ENCODE results near the gene ETFDH. TPM values are rescaled to one million over a fixed set of nuclear protein-coding genes. Genes with fewer than 3 reads are reported as not detected.
A peak's percentile ranks its signal among the peaks of the same experiment; 100 is the strongest.

Gene ETFDH
- total and polyA plus RNA-seq, 10 of the 15 experiments (the other 5 are each of a cell fraction or from before 2014, with no cell fraction given): 10.9 to 30.4 (median 20.6) TPM

DNA sequence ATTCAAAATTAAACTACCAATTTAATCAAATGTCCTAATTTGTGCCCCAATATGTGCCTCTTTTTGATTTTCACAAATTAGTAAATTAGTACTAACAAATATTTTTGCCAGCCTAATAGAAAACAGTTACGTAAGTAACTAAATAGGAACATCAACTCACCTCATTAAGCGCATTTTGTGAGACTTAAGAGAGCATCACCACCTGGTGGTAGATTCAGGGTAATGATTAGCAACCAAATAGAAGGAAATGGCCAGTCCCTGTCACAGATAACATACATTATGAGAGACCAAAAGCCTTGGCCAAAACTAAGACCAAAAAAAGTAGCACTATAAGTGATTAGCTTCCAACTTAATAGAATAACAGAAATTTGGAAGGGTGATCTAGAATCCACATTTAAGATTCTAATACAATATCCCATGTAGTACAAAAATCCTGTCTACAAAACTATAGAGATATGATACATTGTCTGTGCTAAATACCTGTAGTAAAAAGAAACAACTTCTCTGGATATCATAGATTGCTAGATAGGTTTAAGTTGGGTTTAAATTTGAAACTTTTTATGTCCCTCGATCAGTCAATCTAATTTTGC lies 47.1 kb upstream of the ETFDH start (continued):
- TF ChIP-seq GABPA (IDR thresholded peaks at IDR 0.05; ENCODE audit: low read depth): no peak
- TF ChIP-seq HDGF (IDR thresholded peaks at IDR 0.05): no peak
- TF ChIP-seq ASH2L (IDR thresholded peaks at IDR 0.05; ENCODE audit: borderline replicate concordance, low read depth): no peak
- TF ChIP-seq PML (IDR thresholded peaks at IDR 0.05; ENCODE audit: low read length): no peak
- TF ChIP-seq, protein P1, sequence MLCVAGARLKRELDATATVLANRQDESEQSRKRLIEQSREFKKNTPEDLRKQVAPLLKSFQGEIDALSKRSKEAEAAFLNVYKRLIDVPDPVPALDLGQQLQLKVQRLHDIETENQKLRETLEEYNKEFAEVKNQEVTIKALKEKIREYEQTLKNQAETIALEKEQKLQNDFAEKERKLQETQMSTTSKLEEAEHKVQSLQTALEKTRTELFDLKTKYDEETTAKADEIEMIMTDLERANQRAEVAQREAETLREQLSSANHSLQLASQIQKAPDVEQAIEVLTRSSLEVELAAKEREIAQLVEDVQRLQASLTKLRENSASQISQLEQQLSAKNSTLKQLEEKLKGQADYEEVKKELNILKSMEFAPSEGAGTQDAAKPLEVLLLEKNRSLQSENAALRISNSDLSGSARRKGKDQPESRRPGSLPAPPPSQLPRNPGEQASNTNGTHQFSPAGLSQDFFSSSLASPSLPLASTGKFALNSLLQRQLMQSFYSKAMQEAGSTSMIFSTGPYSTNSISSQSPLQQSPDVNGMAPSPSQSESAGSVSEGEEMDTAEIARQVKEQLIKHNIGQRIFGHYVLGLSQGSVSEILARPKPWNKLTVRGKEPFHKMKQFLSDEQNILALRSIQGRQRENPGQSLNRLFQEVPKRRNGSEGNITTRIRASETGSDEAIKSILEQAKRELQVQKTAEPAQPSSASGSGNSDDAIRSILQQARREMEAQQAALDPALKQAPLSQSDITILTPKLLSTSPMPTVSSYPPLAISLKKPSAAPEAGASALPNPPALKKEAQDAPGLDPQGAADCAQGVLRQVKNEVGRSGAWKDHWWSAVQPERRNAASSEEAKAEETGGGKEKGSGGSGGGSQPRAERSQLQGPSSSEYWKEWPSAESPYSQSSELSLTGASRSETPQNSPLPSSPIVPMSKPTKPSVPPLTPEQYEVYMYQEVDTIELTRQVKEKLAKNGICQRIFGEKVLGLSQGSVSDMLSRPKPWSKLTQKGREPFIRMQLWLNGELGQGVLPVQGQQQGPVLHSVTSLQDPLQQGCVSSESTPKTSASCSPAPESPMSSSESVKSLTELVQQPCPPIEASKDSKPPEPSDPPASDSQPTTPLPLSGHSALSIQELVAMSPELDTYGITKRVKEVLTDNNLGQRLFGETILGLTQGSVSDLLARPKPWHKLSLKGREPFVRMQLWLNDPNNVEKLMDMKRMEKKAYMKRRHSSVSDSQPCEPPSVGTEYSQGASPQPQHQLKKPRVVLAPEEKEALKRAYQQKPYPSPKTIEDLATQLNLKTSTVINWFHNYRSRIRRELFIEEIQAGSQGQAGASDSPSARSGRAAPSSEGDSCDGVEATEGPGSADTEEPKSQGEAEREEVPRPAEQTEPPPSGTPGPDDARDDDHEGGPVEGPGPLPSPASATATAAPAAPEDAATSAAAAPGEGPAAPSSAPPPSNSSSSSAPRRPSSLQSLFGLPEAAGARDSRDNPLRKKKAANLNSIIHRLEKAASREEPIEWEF (IDR thresholded peaks at IDR 0.05; ENCODE audit: insufficient replicate concordance, low read depth, low read length): no peak
- TF ChIP-seq SMC3 (IDR thresholded peaks at IDR 0.05; ENCODE audit: borderline replicate concordance, low read length): peak; percentile 87

DNA sequence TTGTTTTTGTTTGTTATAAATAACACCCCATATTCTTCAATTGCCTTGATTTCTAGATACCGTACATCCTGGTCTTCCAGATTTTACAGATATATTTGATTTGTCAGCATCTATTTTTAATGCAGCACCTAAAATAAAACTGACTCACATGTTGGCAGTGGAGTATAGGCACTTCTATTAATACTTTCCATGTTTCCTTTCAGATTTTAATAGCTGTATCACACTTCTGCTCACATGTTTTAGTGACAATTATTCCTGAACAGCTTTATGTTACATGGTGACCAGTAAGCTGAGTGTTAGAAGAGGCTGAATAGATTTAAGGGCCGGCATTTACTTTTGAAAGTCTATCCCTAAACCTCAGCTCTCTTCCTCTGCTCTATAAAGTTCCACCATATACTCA lies 46.6 kb upstream of the ETFDH start:
- H3K4me2 ChIP-seq (ENCODE audit: control insufficient read depth, insufficient read depth): no peak overlapping the region
- CTCF ChIA-PET: interaction anchor here (0.6 to 4.6 kb wide), 7 partner anchors 9 to 370 kb away, joined by 3 to 15 read pairs (median 6); no protein-coding TSS in a partner anchor
- no peak for DNase-seq (ENCODE audit: low read depth, low spot score)
- BruUV-seq (replicated peaks): no TSS peak
- FAIRE-seq: no peak
- no peaks in the 10 kb centered on the region for H3K9me3 ChIP-seq (replicated peaks; ENCODE audit: control insufficient read depth, insufficient read depth, low read length)
- RAD21 ChIA-PET (ENCODE audit: unreplicated experiment): interaction anchor here (0.7 to 1.0 kb wide), 2 partner anchors 130 to 371 kb away, joined by 3 read pairs; no protein-coding TSS in a partner anchor
- SMC1A ChIA-PET (ENCODE audit: uncharacterized antibody, unreplicated experiment): interaction anchor here (0.6 to 2.0 kb wide), 4 partner anchors 9 to 369 kb away, joined by 3 to 10 read pairs (median 4); no protein-coding TSS in a partner anchor
- no peaks in the 10 kb centered on the region; a peak in 1 of 4 replicates for H3K27me3 ChIP-seq (replicated peaks in 1 of 2; ENCODE audit: control insufficient read depth in 2 of 2, insufficient read depth in 2 of 2, low read length in 1 of 2)
- no peaks in the 10 kb centered on the region for H3K36me3 ChIP-seq (ENCODE audit: control insufficient read depth in 2 of 2, insufficient read depth in 2 of 2, low read length in 1 of 2)
- in situ Hi-C loops (cut with MboI) (no loop called here), intact Hi-C loops (cut with micrococcal nuclease; ENCODE audit: unreplicated experiment) (loop anchor here (1.0 to 10.0 kb wide), 5 partner anchors 129 to 631 kb away; no protein-coding TSS in a partner anchor)
- no peak overlapping the region for H3K27ac ChIP-seq (ENCODE audit: control insufficient read depth, insufficient read depth)
- H3K9ac ChIP-seq (ENCODE audit: control insufficient read depth, insufficient read depth, low read length): no peak overlapping the region
- H4K20me1 ChIP-seq (ENCODE audit: control insufficient read depth, insufficient read depth): no peaks in the 10 kb centered on the region
- H3K79me2 ChIP-seq (ENCODE audit: control insufficient read depth, insufficient read depth, low read length): no peaks in the 10 kb centered on the region
- 19% methylated on average over 2 of the region's 2 CpGs for WGBS (ENCODE audit: insufficient coverage, insufficient replicate concordance, low lambda C conversion rate, missing lambda C conversion rate)
- H2AFZ ChIP-seq (ENCODE audit: control insufficient read depth, low read depth, low read length): no peak overlapping the region
- H3K4me1 ChIP-seq (ENCODE audit: control insufficient read depth, insufficient read depth, low read length): no peaks in the 10 kb centered on the region
- ATAC-seq: no peak
- no peak overlapping the region for H3K4me3 ChIP-seq
- POLR2A ChIA-PET: no interaction called here
- no peak for TF ChIP-seq SUZ12 (IDR thresholded peaks at IDR 0.05; ENCODE audit: unreplicated experiment)
- no peak for TF ChIP-seq RB1 (IDR thresholded peaks at IDR 0.05; ENCODE audit: borderline replicate concordance)
- TF ChIP-seq RAD21 (IDR thresholded peaks at IDR 0.05; ENCODE audit: insufficient read depth, low read depth, low read length): no peak
- TF ChIP-seq, protein P2, sequence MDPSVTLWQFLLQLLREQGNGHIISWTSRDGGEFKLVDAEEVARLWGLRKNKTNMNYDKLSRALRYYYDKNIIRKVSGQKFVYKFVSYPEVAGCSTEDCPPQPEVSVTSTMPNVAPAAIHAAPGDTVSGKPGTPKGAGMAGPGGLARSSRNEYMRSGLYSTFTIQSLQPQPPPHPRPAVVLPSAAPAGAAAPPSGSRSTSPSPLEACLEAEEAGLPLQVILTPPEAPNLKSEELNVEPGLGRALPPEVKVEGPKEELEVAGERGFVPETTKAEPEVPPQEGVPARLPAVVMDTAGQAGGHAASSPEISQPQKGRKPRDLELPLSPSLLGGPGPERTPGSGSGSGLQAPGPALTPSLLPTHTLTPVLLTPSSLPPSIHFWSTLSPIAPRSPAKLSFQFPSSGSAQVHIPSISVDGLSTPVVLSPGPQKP (IDR thresholded peaks at IDR 0.05; ENCODE audit: low read depth, low read length): no peak
- no peak for TF ChIP-seq MXI1 (IDR thresholded peaks at IDR 0.05; ENCODE audit: low read depth, low read length)
- TF ChIP-seq KDM1A (IDR thresholded peaks at IDR 0.05; ENCODE audit: borderline replicate concordance): no peak
- TF ChIP-seq, protein P3, sequence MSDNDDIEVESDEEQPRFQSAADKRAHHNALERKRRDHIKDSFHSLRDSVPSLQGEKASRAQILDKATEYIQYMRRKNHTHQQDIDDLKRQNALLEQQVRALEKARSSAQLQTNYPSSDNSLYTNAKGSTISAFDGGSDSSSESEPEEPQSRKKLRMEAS (IDR thresholded peaks at IDR 0.05; ENCODE audit: low read depth, low read length): no peak
- TF ChIP-seq ZNF217 (IDR thresholded peaks at IDR 0.05): no peak

Measured in GM12878 (cell line).